ENCODE data around the gene KLK8. TPM values are rescaled to one million over a fixed set of nuclear protein-coding genes. Genes with fewer than 3 reads are reported as not detected.
"Not testable (repeated sequence)": the region's sequence is repeated elsewhere in the genome, so short reads cannot be mapped to it uniquely, and the experiment has no call there.

KLK8 gene
- total RNA-seq, 2 donors from 2014 or later: not detected

- Histone ChIP-seq H3K9me3 (no peaks in the 10 kb centered on the region), H3K27ac (no peak overlapping the region), H3K4me1 (no peaks in the 10 kb centered on the region), H3K36me3 (no peaks in the 10 kb centered on the region), H3K27me3 (no peaks in the 10 kb centered on the region), H3K4me3 (no peak overlapping the region), H3K9ac (ENCODE audit: low read depth in 2 of 2, low read length in 2 of 2) (no peak overlapping the region)
- no peak for DNase-seq
- no peak for TF ChIP-seq CTCF (IDR thresholded peaks at IDR 0.05)
- intact Hi-C loops (cut with DNase I): no loop called here
Measured at GRCh38 chr19:51000426-51000825, 978 bp downstream of the KLK8 start.

DNA sequence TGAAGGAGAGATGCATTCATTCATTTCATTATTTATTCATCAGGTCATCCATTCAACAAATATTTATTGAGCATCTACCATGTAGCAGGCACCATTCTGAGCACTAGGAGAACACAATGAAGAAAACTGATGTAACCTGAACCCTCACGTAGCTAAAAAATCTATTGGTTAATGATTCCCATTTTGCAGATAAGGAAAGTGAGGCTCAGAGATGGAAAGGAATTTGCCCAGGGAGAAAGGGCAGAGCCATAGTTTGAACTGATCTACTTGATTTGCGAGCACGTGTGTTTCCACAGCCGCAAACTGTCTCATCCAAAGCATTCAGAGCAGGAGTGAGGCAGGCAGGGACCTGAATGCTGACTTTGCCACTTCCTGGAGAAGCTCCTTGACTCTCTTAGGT, 2.7 kb downstream of the KLK8 start:
- intact Hi-C loops (cut with DNase I): no loop called here
- Histone ChIP-seq H3K27ac (no peak overlapping the region), H3K4me1 (no peaks in the 10 kb centered on the region), H3K9ac (ENCODE audit: low read depth in 2 of 2, low read length in 2 of 2) (no peak overlapping the region), H3K27me3 (no peaks in the 10 kb centered on the region), H3K9me3 (no peaks in the 10 kb centered on the region), H3K36me3 (no peaks in the 10 kb centered on the region), H3K4me3 (no peak overlapping the region)
- no peak for TF ChIP-seq CTCF (IDR thresholded peaks at IDR 0.05)
- no peak for DNase-seq

- no peak overlapping the region for H3K9ac ChIP-seq (ENCODE audit: low read depth in 2 of 2, low read length in 2 of 2)
- no peaks in the 10 kb centered on the region for H3K4me1 ChIP-seq
- TF ChIP-seq CTCF (IDR thresholded peaks at IDR 0.05): no peak
- H3K27ac ChIP-seq: no peak overlapping the region
- DNase-seq: no peak
- no peak overlapping the region for H3K4me3 ChIP-seq
- no peaks in the 10 kb centered on the region for H3K27me3 ChIP-seq
- H3K9me3 ChIP-seq: no peaks in the 10 kb centered on the region
- no peaks in the 10 kb centered on the region for H3K36me3 ChIP-seq
- intact Hi-C loops (cut with DNase I): no loop called here
Measured at GRCh38 chr19:50998061-50998460, 3.3 kb downstream of the KLK8 start.

- Histone ChIP-seq H3K27ac (no peak overlapping the region), H3K9me3 (no peaks in the 10 kb centered on the region), H3K9ac (ENCODE audit: low read depth in 2 of 2, low read length in 2 of 2) (no peak overlapping the region), H3K36me3 (no peaks in the 10 kb centered on the region), H3K4me3 (no peak overlapping the region), H3K4me1 (no peaks in the 10 kb centered on the region), H3K27me3 (no peaks in the 10 kb centered on the region)
- DNase-seq: no peak
- no peak for TF ChIP-seq CTCF (IDR thresholded peaks at IDR 0.05)
- intact Hi-C loops (cut with DNase I): no loop called here
Measured at GRCh38 chr19:50994129-50994528, 7.3 kb downstream of the KLK8 start.

DNA sequence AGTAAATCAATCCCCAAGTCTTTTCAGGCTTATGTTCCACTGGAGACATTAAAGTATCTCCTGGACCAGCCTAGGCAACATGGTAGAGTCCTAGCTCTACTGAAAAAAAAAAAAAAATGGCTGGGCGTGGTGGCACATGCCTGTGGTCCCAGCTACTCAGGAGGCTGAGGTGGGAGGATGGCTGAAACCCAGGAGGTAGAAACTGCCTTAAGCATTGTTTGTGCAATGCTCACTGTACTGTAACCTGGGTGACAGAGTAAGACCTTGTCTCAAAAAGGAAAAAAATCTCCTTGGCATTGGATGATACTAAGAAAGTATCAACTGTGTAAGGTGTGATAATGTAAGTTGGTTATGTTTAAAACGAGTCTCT, 8.8 kb downstream of the KLK8 start:
- Histone ChIP-seq H3K27me3 (no peaks in the 10 kb centered on the region), H3K4me3 (no peak overlapping the region), H3K9ac (ENCODE audit: low read depth in 2 of 2, low read length in 2 of 2) (no peak overlapping the region), H3K9me3 (no peaks in the 10 kb centered on the region), H3K4me1 (no peaks in the 10 kb centered on the region), H3K27ac (no peak overlapping the region), H3K36me3 (no peaks in the 10 kb centered on the region)
- intact Hi-C loops (cut with DNase I): no loop called here
- TF ChIP-seq CTCF (IDR thresholded peaks at IDR 0.05): no peak
- DNase-seq: no peak

DNA sequence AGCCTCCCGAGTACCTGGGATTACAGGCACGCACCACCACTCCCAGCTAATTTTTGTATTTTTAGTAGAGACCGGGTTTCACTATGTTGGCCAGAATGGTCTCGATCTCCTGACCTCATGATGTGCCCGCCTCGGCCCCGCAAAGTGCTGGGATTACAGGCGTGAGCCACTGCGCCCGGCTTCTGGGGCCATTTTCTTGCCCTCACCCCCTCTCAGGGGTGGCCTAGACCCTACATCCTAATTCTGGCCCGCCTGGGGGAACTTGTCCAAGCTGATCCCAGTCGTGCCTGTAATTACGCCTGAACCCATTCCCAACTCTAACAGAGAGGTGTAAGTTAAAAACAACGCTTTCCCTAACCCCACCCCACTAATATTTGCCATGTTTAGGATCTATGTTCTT, 17.0 kb downstream of the KLK8 start:
- intact Hi-C loops (cut with DNase I); H3K36me3 ChIP-seq; H3K9me3 ChIP-seq; H3K4me1 ChIP-seq; H3K4me3 ChIP-seq; H3K9ac ChIP-seq (ENCODE audit: low read depth in 2 of 2, low read length in 2 of 2); H3K27me3 ChIP-seq; DNase-seq; H3K27ac ChIP-seq: not testable (repeated sequence)
